ENCODE data around the gene PTPRR.

The PTPRR gene

GRCh38 chr12:70686299-70686698, 234.2 kb downstream of the PTPRR start:
- no peak for DNase-seq

GRCh38 chr12:70683976-70684375, 236.6 kb downstream of the PTPRR start:
- no peak for DNase-seq

GRCh38 chr12:70671698-70672097, 248.8 kb downstream of the PTPRR start:
- DNase-seq, result no peak

- DNase-seq, result no peak
Measured at GRCh38 chr12:70670948-70671347, 249.6 kb downstream of the PTPRR start.

- no peak for DNase-seq
Measured at GRCh38 chr12:70667253-70667652, 253.3 kb downstream of the PTPRR start.

- no peak for DNase-seq
Measured at GRCh38 chr12:70666364-70666763, 254.2 kb downstream of the PTPRR start.

- DNase-seq, result no peak
Measured at GRCh38 chr12:70664465-70664881, 256.1 kb downstream of the PTPRR start.

- no peak for DNase-seq
Measured at GRCh38 chr12:70663838-70664237, 256.7 kb downstream of the PTPRR start.

GRCh38 chr12:70661466-70662161, 258.9 kb downstream of the PTPRR start:
- no peak for DNase-seq

GRCh38 chr12:70660620-70661219, 259.8 kb downstream of the PTPRR start:
- no peak for DNase-seq

GRCh38 chr12:70660002-70660604, 260.4 kb downstream of the PTPRR start:
- no peak for DNase-seq

GRCh38 chr12:70659077-70659606, 261.4 kb downstream of the PTPRR start:
- no peak for DNase-seq

- no peak for DNase-seq
Measured at GRCh38 chr12:70657616-70658286, 262.8 kb downstream of the PTPRR start.

- no peak for DNase-seq
Measured at GRCh38 chr12:70652451-70652850, 268.1 kb downstream of the PTPRR start.

GRCh38 chr12:70648831-70649230, 271.7 kb downstream of the PTPRR start:
- DNase-seq, result no peak

- DNase-seq, result no peak
Measured at GRCh38 chr12:70648191-70648590, 272.3 kb downstream of the PTPRR start.

GRCh38 chr12:70646850-70647249, 273.7 kb downstream of the PTPRR start:
- no peak for DNase-seq

- no peak for DNase-seq
Measured at GRCh38 chr12:70645494-70646317, 274.8 kb downstream of the PTPRR start.

- no peak for DNase-seq
Measured at GRCh38 chr12:70644861-70645260, 275.7 kb downstream of the PTPRR start.

- no peak for DNase-seq
Measured at GRCh38 chr12:70643939-70644338, 276.6 kb downstream of the PTPRR start.

- DNase-seq, result no peak
Measured at GRCh38 chr12:70641691-70642090, 278.8 kb downstream of the PTPRR start.

GRCh38 chr12:70640901-70641300, 279.6 kb downstream of the PTPRR start:
- no peak for DNase-seq

GRCh38 chr12:70639535-70639934, 281.0 kb downstream of the PTPRR start:
- DNase-seq, result no peak

Measured in NCI-H2171 (cell line).